Activated CD8-positive, alpha-beta memory T cell treated with anti-CD3 and anti-CD28 coated beads for 36 hours (primary cell): ENCODE measurements around the gene DIPK2A. TPM values are rescaled to one million over a fixed set of nuclear protein-coding genes. Genes with fewer than 3 reads are reported as not detected.

ENCODE experiments used
- CTCF ChIA-PET: fragments of 350-600 bp; sonication (Branson Sonifier 250); formaldehyde crosslinking; loops from one replicate; lab custom pipeline; 2021; ENCODE audit warnings: antibody characterized with exemption; lab: Charles Lee
- POLR2A ChIA-PET: fragments of 350-600 bp; sonication (Branson Sonifier 250); formaldehyde crosslinking; loops from one replicate; lab custom pipeline; 2021; ENCODE audit warnings: antibody characterized with exemption; lab: Charles Lee
- total RNA-seq, 2 experiments: library from RNA; stranded (reverse); gene quantifications; one replicate each; pipeline ENCODE4 v1.2.3, GENCODE V29; 2021

DIPK2A gene
- total RNA-seq, 2 experiments from 2014 or later: 14.4 to 15.1 TPM

- POLR2A ChIA-PET: interaction anchor here (1.7 kb wide), 1 partner anchor 123 kb away, joined by 8 read pairs; no protein-coding TSS in a partner anchor
- CTCF ChIA-PET: interaction anchor here (0.5 to 0.8 kb wide), 3 partner anchors 11 to 159 kb away, joined by 3 read pairs; no protein-coding TSS in a partner anchor
Measured at GRCh38 chr3:143972505-143973258, 1.1 kb downstream of the DIPK2A start.

DNA sequence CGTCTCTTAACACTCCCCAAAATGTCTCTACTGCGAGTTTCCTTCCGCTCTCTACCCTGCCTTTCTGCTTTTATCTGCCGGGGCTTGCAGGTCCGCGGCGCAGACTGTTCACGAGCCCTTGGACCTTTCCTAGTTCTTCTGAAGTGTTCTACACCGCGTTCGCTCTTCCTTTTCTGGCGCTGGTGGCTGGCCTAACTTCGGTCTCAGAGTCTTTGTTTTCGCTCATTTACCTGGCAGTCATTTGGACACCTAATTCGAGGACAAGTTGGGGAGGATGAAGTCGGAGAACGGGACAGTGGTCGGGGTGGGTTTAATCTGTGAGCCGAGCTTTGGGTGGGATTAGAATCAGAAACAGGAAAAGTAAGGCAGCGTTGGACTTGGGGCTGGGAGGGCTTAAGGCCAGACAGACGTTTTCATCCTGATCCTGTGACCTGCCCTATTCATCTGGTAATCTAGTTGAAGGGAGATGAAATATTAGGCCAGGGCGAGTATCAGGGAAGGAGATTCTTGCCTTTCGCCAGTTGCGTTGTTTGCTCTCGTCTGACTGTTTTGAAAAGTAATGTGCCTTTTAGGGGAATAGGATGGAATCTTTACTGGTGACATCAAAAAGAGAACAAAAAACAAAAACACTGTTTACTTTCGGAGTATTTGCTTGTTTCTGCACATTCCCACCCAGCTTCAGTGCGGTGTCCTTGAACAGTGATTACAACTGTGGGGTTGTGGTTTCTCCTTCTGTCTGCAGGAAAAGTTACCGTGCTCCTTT lies 1.8 kb downstream of the DIPK2A start:
- ChIA-PET POLR2A (no interaction called here), CTCF (interaction anchor here (0.8 kb wide), 1 partner anchor 13 kb away, joined by 3 read pairs; no protein-coding TSS in a partner anchor)

DNA sequence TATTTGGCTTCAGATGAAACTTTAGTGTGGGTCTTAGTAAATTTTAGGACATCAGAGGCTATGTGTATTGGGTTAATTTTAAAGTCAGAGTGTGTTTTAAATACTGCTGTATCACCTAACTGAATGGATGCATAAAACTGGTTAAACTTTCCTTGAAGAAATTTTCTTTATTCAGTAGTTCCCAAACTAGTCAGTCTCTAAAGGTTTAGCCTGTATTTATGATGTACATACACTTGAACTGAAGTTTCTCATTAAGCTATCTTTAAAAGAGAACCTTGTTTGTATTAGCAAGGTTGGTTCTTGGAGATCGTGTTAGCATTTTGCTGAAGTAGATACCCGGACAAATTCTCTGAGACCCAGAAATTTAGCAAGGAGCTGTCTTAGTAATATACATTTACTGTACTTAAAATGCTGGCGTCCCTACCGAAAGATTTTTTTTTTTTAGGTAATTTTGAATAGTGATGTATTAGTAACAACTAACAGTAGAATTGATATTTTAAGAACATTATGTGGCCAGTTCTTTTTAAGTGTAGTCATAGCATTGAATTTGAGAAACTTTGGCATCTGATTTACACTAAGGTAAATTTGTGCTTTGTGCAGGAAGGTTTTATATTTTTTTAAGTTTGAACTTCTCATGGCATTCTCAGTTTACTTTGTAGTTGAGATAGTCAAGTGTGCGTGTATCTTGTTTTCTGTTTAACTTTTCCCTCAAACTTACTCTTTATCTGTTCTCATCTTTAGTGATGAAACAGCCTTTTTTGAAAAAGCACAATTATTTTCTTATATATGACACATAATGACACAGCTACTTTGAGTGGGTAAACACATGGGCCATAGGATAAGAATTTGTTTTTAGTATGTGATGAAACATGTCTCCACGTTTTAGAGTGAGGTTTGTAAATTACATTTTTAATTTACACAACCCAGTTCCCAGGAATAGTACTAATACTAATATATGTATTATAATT lies 2.9 kb downstream of the DIPK2A start:
- CTCF ChIA-PET: interaction anchor here (0.8 kb wide), 1 partner anchor 15 kb away, joined by 3 read pairs; no protein-coding TSS in a partner anchor
- POLR2A ChIA-PET: interaction anchor here (0.6 kb wide), 1 partner anchor 9 kb away, joined by 3 read pairs; no protein-coding TSS in a partner anchor

DNA sequence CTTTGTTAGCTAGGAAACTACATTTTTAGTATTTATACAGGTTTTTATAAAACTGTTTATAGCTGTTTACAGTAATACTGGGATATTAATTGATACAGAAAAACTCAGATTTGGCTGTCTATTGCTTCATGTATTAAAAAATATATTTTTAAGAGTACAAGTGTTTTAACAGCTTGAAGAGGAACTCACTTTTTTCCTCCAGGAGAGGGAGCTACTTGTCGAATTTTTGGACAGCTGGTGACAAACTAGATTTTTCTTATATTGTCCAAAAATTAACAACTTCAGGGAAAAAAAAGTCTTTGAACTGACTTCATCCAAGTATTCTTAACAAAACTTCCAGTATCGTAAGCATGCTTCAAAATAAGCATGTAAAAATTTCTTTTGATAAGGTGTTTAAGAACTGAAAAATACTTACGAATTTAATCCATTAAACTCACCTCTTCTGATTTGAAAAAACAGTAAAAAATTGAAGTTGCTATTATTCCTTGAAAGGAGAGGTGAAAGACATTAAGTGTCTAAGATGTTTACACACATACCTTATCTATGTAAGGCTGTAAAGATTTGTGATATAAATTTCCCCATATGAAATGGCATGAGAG lies 4.0 kb downstream of the DIPK2A start:
- CTCF ChIA-PET: no interaction called here
- POLR2A ChIA-PET: no interaction called here

- POLR2A ChIA-PET: no interaction called here
- CTCF ChIA-PET: no interaction called here
Measured at GRCh38 chr3:143977341-143978262, 6.0 kb downstream of the DIPK2A start.

DNA sequence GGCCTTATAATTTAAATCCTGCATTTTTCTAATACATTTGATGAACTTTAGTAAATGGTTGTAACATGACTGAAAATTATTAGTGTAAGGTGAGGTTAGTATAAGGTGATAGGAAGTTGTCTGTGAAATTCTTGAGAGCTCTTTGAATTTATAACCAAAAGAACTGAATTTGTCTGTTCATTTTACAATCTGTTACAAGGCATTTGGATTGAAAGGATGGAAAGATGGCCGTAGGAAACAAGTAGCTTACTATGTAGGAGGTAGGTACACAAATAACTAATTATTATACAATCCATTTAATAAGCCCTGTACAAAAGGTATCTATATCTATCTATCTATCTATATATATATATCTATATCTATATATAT lies 6.6 kb downstream of the DIPK2A start:
- CTCF ChIA-PET: no interaction called here
- POLR2A ChIA-PET: no interaction called here

- ChIA-PET POLR2A (no interaction called here), CTCF (no interaction called here)
Measured at GRCh38 chr3:143979041-143979440, 7.4 kb downstream of the DIPK2A start.

- ChIA-PET CTCF (no interaction called here), POLR2A (no interaction called here)
Measured at GRCh38 chr3:143979813-143980212, 8.2 kb downstream of the DIPK2A start.

DNA sequence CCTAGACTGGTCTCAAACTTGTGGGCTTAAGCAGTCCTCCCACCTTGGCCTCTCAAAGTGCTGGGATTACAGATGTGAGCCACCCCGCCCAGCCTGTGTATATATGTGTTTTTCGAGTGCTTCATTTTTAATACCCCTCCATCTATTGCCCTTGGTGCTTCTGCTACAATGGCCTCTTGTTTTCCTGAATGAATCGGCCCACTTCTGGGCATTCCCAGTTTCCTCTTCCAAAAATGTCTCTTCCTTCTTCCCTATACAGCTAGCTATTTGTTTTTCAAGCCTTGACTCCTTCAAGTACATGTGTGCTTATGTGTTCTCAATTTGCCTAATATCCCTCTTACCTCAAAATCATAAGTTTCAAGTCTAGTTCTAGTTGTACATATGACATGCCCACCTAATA lies 16.7 kb downstream of the DIPK2A start:
- ChIA-PET POLR2A (no interaction called here), CTCF (interaction anchor here (0.6 kb wide), 1 partner anchor 93 kb away, joined by 3 read pairs; no protein-coding TSS in a partner anchor)

DNA sequence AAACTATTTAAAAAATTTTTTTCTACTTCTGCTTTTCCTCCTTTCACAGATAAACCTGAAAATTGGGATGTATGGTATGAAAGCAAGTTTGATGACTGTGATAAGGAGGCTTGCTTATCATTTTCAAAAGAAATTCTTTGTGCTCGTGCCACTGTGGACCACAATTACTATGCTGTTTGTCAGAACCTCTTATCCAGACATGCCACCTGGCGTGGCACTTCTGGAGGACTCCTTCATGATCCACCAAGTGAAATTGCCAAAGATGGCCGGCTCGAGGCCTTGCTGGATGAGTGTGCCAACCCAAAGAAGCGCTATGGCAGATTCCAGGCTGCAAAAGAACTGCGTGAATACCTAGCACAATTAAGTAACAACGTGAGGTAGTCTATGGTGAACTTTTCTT lies 17.8 kb downstream of the DIPK2A start:
- ChIA-PET CTCF (no interaction called here), POLR2A (no interaction called here)

- ChIA-PET CTCF (no interaction called here), POLR2A (no interaction called here)
Measured at GRCh38 chr3:143991713-143992112, 20.1 kb downstream of the DIPK2A start.

DNA sequence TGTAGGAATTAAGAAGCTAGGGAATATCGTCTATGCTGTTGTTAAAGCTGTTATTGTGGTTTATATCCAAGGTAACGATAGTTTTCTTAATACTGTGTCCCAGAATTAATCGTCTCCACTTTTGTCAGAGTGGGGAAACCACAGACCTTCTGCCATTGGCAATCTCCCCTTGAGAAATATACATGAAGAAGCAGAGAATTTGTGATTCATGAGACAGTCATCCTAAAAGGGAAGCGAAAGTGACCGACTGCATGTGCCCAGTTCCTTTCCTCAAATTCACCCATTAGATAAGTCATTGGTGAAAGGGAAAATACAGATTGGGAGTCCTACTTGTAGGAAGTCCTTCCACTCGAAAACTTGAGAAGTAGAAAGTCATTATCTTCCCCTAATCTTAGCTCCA lies 26.6 kb downstream of the DIPK2A start:
- POLR2A ChIA-PET: no interaction called here

DNA sequence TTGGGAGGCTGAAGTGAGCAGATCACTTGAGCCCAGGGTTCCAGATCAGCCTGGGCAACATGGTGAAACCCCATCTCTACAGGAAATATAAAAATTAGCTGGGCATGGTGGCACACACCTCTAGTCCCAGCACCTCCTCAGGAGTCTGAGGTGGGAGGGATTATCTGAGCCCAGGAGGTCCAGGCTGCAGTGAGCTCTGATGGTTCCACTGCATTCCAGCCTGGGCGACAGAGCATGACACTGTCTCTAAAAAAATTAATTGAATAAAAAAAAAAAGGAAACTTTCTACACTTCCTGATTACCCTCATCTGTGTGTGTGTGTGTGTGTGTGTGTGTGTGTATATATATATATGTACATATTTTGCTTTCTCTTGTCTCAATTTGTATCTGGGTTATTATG lies 31.4 kb downstream of the DIPK2A start:
- ChIA-PET POLR2A (no interaction called here), CTCF (no interaction called here)

More for the DNA sequence above, 26.6 kb downstream of the DIPK2A start:
- CTCF ChIA-PET: interaction anchor here (0.6 kb wide), 1 partner anchor 27 kb away, joined by 3 read pairs; no protein-coding TSS in a partner anchor

DNA sequence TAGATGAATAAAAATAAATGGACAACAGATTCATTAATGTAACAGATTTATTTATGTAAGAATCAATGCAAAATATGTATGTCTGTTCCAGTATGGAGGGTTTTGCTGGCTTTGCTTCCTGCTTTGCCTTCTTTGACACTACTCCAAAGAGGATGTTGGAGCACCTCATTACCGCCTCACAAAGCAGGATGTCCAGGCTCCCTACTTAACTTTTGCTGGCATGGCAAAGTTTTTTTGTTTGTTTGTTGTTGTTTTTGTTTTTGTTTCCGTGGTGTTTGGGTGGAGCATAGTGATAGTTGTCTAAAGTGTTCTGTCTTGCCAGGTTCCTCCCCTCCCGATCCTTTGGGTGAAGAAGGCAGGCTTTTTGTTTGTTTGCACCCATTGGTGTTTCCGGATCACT lies 38.7 kb downstream of the DIPK2A start:
- ChIA-PET CTCF (no interaction called here), POLR2A (no interaction called here)

- ChIA-PET CTCF (no interaction called here), POLR2A (no interaction called here)
Measured at GRCh38 chr3:144011251-144011799, 39.7 kb downstream of the DIPK2A start.

- POLR2A ChIA-PET: no interaction called here
- CTCF ChIA-PET: no interaction called here
Measured at GRCh38 chr3:144015133-144015532, 43.5 kb downstream of the DIPK2A start.

- CTCF ChIA-PET: interaction anchor here (0.6 kb wide), 1 partner anchor 28 kb away, joined by 4 read pairs; no protein-coding TSS in a partner anchor
- POLR2A ChIA-PET: interaction anchor here (0.6 kb wide), 1 partner anchor 1544 kb away, joined by 3 read pairs; no protein-coding TSS in a partner anchor
Measured at GRCh38 chr3:144018776-144019175, 47.2 kb downstream of the DIPK2A start.
